OCI-LY7 (cell line): ENCODE results near the gene ZBTB47. TPM values are rescaled to one million over a fixed set of nuclear protein-coding genes. Genes with fewer than 3 reads are reported as not detected.

Experiments used
- BruUV-seq: library from RNA; stranded (reverse); fragments of 400-500 nt; replicated peaks from 2 replicates; lab custom pipeline; 2021; lab: Mats Ljungman, UMichigan
- CTCF ChIA-PET: fragments of 300-600 bp; sonication (Branson Sonifier 250); formaldehyde crosslinking; loops from one replicate; lab custom pipeline; 2022; ENCODE audit warnings: antibody characterized with exemption; ENCODE audit not compliant: unreplicated experiment; lab: Charles Lee
- POLR2A ChIA-PET: fragments of 300-600 bp; sonication (Branson Sonifier 250); formaldehyde crosslinking; loops from one replicate; lab custom pipeline; 2022; ENCODE audit warnings: antibody characterized with exemption; lab: Charles Lee
- DNase-seq: peaks from one replicate; pipeline ENCODE4 v3.0.0-alpha.2; 2015; ENCODE audit warnings: low spot score
- H2AFZ ChIP-seq: fragments of 200-600 bp; sonication (generic), shearing (Covaris generic); 2 replicates; pipeline ENCODE4 v1.6.1; 2014; ENCODE audit warnings: mild to moderate bottlenecking, antibody characterized with exemption, low read length, moderate library complexity
- H3K27ac ChIP-seq: fragments of 200-600 bp; sonication (generic); 2 replicates; pipeline ENCODE4 v1.5.1; 2014; ENCODE audit warnings: mixed run types, low read depth, mild to moderate bottlenecking, moderate library complexity, low read length, inconsistent platforms; ENCODE audit not compliant: poor library complexity, severe bottlenecking
- H3K36me3 ChIP-seq: fragments of 200-600 bp; sonication (generic); 2 replicates; pipeline ENCODE4 v1.6.1; 2014; ENCODE audit warnings: mild to moderate bottlenecking, antibody characterized with exemption, low read length, moderate library complexity, mixed read lengths; ENCODE audit not compliant: insufficient read depth
- H3K4me1 ChIP-seq: fragments of 200-600 bp; sonication (generic); 2 replicates; pipeline ENCODE4 v1.5.1; 2014; ENCODE audit warnings: mild to moderate bottlenecking, low read length; ENCODE audit not compliant: insufficient read depth, poor library complexity, severe bottlenecking
- H3K4me2 ChIP-seq: fragments of 200-600 bp; sonication (generic); 2 replicates; pipeline ENCODE4 v1.6.1; 2014; ENCODE audit warnings: mild to moderate bottlenecking, low read length
- H3K4me3 ChIP-seq: fragments of 200-600 bp; sonication (generic); 2 replicates; pipeline ENCODE4 v1.5.1; 2014; ENCODE audit warnings: mild to moderate bottlenecking, low read depth, low read length; ENCODE audit not compliant: poor library complexity, severe bottlenecking
- H3K79me2 ChIP-seq: fragments of 200-600 bp; sonication (generic); 2 replicates; pipeline ENCODE4 v1.6.1; 2016; ENCODE audit warnings: low read depth, mild to moderate bottlenecking, low read length, moderate library complexity, mixed read lengths; ENCODE audit not compliant: insufficient read depth
- H3K9me2 ChIP-seq: fragments of 200-600 bp; sonication (generic); 2 replicates; pipeline ENCODE4 v1.6.1; 2016; ENCODE audit warnings: mild to moderate bottlenecking, low read length, mixed read lengths; ENCODE audit not compliant: insufficient read depth
- H3K9me3 ChIP-seq: fragments of 200-600 bp; sonication (generic); 2 replicates; pipeline ENCODE4 v1.6.1; 2014; ENCODE audit warnings: mild to moderate bottlenecking, mixed run types, low read length, mixed read lengths
- H4K20me1 ChIP-seq: fragments of 200-600 bp; sonication (generic); 2 replicates; pipeline ENCODE4 v1.6.1; 2014; ENCODE audit warnings: mild to moderate bottlenecking, antibody characterized with exemption, low read length, moderate library complexity, mixed read lengths; ENCODE audit not compliant: insufficient read depth
- CTCF ChIP-seq: fragments of 200-600 bp; sonication (generic); conservative IDR thresholded peaks from 2 replicates; pipeline ENCODE4 v1.5.1; 2014; ENCODE audit warnings: mild to moderate bottlenecking, antibody characterized with exemption, low read length, moderate library complexity, mixed read lengths
- EZH2phosphoT487 ChIP-seq: fragments of 200-600 bp; sonication (generic); IDR thresholded peaks from 2 replicates; pipeline ENCODE4 v1.6.1; 2018; ENCODE audit warnings: low read depth, borderline replicate concordance, mild to moderate bottlenecking, mixed run types, antibody characterized with exemption, low read length, moderate library complexity, mixed read lengths
- intact Hi-C: fragments of 100-400 bp; cut with micrococcal nuclease; formaldehyde crosslinking; loops from one replicate; pipeline ENCODE4 v1.10.0; 2022; ENCODE audit not compliant: unreplicated experiment
- total RNA-seq, 2 experiments: library from RNA; depleted of rRNA in 1 of 2; stranded (reverse); fragments of >200 nt in 1 of 2; shearing (Covaris generic) in 1 of 2; gene quantifications; 2 replicates each; pipeline ENCODE4 v1.2.3, GENCODE V29; 2014 to 2022

The ZBTB47 gene
- total RNA-seq, 2 experiments from 2014 or later, result 0.09 TPM; not detected in 1

GRCh38 chr3:42710323-42711021 lies 57.0 kb downstream of the ZBTB47 start:
- Histone ChIP-seq H4K20me1 (no peaks in the 10 kb centered on the region), H3K9me2 (no peaks in the 10 kb centered on the region), H3K9me3 (no peaks in the 10 kb centered on the region), H3K79me2 (no peaks in the 10 kb centered on the region), H3K27ac (no peak overlapping the region), H3K4me1 (peaks cover 12% of the 10 kb centered on the region), H3K36me3 (no peaks in the 10 kb centered on the region), H3K4me2 (no peak overlapping the region), H2AFZ (no peak overlapping the region), H3K4me3 (no peak overlapping the region)
- ChIA-PET POLR2A (no interaction called here), CTCF (interaction anchor here (0.6 kb wide), 1 partner anchor 11 kb away, joined by 3 read pairs; no protein-coding TSS in a partner anchor)
- intact Hi-C loops, result no loop called here
- BruUV-seq, result no TSS peak
- DNase-seq, result no peak
- TF ChIP-seq EZH2phosphoT487 (no peak), CTCF (no peak)

GRCh38 chr3:42711491-42712343 lies 58.2 kb downstream of the ZBTB47 start:
- Histone ChIP-seq H3K4me3 (no peak overlapping the region), H3K9me3 (no peaks in the 10 kb centered on the region), H4K20me1 (no peaks in the 10 kb centered on the region), H3K4me1 (peaks cover 12% of the 10 kb centered on the region), H3K36me3 (no peaks in the 10 kb centered on the region), H3K9me2 (no peaks in the 10 kb centered on the region), H3K79me2 (no peaks in the 10 kb centered on the region), H2AFZ (no peak overlapping the region), H3K4me2 (no peak overlapping the region), H3K27ac (no peak overlapping the region)
- CTCF ChIA-PET, result interaction anchor here (0.6 kb wide), 1 partner anchor 42 kb away, joined by 3 read pairs; no protein-coding TSS in a partner anchor
- POLR2A ChIA-PET, result interaction anchor here (0.6 to 0.7 kb wide), 2 partner anchors 211 to 213 kb away, joined by 3 to 7 read pairs; no protein-coding TSS in a partner anchor
- TF ChIP-seq EZH2phosphoT487, result no peak
- no peak for TF ChIP-seq CTCF
- no peak for DNase-seq
- intact Hi-C loops, result no loop called here
- no TSS peak for BruUV-seq
